ENCODE results near the gene ADSS1.
A peak's percentile ranks its signal among the peaks of the same experiment; 100 is the strongest.

Gene ADSS1

DNA sequence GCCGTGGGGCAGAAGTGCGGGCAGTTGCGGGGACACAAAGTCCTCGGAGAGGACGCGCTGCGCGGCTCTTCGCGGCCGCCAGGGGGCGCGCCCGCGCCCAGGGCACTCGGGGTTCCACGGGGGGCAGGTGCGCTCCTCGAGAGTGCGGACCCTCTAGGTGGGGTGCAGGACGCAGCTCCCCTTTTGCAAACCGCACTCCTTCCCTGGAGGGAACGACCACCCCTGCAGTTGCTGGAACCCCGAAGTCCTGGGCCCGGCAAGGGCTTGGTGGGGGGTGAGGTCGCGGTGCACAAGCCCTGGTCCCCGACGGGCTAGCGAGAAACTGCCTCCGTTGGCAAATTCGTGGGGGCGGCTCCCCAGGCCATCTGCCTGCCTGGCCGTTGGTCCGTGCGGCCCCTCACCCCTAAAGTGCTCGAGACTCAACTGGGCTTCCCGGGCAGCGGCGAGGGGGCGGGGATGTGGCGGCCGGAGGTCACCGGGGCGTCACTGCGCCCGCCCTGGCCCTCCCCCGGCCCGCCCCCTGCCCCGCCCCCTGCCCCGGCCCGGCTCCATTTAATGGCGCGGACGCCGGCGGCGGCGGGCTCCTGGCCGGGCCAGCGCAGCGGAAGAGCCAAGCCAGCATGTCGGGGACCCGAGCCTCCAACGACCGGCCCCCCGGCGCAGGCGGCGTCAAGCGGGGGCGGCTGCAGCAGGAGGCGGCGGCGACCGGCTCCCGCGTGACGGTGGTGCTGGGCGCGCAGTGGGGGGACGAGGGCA is at the start of gene ADSS1:
Gene ADSS1, plus strand, starts transcription at position 579 of the 756 bp plus-strand sequence. Its CDS starts 42 bp downstream, at position 621.
- peak; percentile 60 for DNase-seq

DNA sequence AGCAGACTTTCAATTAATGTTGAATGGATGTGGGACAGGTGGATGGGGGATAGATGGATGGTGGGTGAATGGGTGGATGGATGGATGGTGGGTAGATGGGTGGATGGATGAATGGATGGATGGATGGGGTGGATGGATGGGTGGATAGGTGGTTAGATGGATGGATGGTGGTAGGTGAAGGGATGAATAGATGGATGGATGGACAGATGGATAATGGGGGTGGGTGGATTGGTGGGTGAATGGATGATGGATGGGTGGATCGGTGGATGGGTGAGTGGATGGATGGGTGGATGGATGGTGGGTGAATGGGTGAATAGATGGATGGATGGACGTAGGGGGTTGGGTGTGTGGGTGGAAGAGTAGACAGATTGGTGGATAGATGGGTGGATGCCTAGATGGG is 48.6 kb upstream of the ADSS1 start:
- DNase-seq = no peak

DNA sequence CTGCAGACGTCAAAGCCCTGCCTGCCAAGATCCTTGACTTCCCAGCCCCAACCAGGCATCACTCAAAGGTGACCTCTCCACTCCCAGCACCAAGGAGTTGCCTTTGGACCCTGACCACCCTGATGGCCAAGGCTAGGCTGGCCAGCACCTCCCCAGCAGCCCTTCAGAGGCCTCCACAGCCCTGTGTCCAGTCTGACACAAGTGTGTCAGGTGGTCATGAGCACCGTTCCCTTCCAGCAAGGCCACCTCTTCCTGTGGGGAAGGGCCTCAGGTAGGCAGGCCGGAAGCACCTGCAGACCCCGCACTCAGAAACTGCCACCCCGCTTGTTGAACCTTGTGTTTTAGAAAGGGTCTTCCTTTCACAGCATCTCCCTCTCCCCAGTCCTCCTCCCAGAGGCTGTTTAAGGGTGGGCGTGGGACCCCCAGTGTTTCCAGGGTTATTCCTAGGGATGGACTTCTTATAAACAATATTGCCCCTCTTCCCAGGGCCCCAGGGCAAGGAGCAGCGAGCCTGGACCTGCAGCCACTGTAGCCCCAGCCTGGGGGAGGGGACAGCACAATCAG is 47.8 kb upstream of the ADSS1 start:
- no peak for DNase-seq

DNA sequence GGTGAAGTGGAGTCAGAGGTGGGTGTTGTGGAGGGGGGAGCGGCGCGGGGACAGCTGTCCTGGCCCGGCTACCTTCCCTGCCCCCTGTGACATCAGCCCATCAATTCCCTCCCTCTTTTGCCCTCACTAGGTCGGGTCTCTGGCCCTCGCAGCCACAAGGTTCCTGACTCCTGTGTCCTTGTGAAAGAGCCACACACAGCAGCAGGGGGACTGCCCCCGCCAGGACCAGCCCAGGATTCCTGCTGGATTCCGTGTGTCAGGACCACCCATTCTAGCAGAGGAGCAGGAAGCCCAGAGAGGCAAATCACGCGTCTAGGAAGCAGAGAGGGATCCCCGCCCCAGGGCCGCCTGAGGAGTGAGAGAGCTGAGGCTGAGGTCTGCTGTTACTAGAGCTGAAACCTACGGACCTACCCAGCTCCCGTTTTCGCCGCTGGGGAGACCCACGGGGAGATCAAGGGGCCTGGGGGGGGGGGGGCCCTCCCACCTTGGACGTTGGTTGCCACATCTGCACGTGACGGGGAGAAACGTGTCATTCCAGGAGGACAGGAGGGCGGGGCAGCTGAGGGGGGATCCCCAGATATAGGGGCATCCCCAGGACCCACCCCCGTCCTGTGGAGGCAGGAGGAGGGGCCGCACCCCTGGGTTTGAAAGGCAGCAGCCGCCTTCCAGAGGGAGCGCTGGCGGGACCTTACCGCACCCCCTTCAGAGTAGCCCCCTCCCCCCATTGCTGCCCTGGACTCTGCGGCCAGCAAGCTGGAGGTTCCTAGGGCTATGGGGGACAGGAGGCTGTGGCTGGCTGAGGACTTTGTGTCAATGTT is 47.1 kb upstream of the ADSS1 start:
- DNase-seq = no peak

DNA sequence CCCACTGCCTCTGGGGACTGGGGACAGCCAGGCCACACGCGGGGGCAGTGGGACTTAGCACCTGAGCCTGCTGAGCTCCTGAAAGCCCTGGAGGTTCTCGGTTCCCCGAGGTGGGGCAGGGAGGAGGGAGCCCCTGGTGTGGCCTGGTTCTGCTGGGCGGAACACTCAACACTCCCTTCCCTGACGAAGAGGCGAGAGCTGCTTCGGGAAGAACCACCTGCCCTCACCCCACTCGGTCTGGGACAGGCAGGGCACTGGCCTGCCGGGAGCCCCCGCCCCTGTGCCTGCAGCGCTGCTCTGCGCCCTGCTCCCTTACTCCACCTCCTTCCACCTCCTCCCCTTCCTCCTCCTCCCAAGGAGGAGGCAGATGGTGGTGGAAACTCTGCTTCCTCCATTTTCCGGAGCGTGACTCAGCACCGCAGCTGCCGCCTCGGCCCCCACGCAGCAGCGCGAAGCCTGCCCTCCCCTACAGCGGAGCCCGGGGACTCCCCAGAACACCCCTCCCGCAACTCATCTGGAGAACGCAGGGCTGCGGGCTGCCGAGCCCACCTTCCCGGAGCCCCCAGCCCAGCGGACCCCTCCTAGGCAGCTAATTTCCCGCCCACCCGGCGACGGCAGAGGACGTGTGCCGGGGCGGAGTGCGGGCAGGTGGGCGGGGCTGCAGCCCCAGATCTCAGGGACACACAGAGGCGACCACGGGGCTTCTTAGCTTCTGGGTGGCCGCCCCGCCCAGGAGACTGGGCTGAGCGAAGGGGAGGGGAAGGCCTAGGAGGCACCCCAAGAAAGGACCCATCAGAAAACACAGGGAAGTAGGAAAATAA is 46.3 kb upstream of the ADSS1 start:
- DNase-seq = peak; percentile 87

DNA sequence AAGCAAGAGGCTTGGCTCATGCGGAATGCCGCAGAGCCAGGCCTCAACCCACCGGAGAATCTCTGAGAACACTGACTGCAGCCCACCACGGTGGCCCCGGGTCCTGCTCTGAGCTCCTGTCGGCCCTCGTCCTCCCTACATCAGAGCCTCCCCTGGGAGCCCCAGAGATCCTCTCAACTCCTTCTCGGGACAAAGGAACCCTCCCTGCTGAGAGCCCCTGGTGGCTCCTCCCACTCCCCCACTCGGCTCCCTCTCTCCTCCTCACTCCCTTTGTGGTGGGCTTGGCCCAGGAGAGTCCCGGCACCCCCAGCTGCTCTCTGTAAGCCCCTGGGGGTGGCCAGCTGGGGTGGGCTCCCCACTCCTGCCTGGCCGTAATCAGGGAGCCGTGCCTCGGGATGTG is 45.7 kb upstream of the ADSS1 start:
- peak; percentile 47 for DNase-seq

DNA sequence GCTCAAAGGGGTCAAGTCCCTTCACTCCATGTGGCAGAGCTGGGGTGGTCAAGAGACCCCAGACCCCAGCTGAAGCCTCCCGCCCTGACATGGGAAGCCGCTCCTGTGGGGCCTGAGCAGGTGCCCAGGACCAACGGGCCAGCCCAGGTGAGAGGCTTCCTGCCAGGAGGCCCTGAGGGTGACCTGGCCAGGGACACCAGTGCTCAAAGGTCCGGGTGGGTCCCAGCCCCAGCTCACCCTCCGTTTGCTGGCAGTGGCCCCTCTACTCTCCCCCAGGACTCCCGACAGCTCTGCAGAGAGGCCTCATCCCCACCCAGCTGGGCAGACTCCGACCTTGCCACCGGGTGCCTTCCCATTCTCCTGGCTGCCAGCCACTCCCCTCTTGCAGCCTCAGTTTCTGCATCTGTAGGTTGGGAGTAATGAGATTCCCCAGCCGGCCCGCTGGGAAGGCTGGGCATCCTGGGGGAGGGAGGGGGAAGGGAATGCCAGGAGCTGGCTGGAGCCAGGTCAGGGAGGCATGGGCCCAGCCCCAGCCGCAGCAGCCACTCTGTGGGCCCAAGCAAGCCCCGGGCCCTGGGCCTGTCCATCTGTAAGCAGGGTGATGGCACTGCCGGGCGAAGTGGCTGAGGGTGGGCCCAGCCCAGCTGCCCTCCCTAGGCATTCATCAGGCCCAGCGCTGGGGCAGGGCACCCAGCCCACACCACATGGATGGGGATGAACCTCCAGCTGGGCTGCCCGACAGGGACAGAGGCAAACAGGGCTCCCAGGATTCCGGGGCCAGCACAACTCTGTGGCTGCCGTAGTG is 44.9 kb upstream of the ADSS1 start:
- no peak for DNase-seq

DNA sequence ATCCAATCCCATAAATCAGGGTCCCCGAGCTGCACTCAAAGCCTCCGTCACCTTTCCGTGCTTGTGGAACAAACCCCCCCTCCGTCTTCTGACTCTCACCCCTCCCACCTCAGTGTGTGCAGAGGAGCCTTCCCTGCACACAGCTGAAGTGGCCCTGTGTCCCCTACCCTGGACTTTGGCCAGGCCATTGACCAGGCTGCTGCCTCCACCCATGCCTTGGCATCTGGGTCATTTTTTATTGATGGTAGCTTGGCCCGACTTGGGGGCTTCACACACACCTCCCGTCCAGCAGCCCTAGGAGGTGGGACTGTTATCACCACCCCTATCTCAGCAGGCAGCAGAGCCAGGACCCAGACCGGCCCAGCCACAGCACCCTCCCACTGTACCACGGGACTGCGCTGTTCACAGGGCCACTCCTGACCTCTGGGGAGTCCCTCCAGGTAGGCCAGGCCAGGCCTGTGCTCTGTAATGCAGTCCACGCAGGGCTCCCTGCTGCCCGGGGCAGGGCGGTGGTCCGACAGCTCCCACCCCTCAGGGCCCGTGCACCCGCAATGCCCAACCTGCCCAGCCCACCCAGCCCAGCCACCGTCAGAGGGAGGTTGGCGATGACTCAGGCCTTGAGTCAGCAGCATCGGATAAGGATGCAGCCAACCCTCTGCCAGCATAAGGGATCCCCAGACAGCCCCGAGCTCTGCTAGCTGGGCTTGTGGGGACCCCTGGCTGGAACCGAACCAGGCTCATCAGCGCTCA is 43.8 kb upstream of the ADSS1 start:
- DNase-seq = peak; percentile 86

DNA sequence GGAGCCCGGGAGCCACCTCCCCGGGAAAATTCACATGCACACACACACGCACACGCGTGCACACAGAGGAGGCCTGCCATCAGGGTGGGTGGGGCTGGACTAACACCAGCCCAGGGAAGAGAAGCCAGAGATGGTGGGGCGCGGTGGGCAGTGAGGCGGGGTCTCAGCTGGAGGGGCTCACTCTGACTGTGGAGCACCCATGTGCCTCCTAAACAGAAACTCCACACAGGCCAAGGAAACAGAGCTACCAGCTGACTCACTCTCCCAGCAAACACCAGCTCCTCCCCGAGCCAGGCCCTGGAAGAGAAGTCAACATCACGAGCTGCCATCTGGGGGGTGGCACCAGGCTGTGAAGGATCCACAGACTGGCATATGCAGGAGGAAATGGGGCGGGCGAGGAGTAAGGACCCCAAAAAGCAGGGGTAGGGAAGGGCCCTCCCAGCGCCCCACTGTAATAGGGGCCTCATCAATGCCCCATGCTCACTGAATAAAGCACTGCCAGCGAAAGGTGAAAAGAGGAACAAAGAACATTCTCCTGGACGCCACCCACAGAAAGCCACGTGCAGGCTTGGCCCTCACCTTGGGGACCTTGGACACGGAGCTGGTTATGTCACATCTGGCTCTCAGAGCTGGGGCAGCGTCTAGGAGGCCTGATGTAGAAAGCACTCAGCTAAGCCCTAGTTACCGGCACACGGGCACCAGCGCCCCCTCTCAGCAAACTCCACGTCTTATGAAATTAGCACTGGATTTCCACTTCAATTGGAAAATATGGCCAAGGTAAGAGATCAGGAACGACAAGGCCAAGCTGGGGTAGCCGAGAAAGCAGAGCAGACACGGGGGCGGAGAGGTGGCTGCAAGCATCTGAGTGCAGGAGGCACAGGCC is 43.0 kb upstream of the ADSS1 start:
- peak; percentile 83 for DNase-seq

DNA sequence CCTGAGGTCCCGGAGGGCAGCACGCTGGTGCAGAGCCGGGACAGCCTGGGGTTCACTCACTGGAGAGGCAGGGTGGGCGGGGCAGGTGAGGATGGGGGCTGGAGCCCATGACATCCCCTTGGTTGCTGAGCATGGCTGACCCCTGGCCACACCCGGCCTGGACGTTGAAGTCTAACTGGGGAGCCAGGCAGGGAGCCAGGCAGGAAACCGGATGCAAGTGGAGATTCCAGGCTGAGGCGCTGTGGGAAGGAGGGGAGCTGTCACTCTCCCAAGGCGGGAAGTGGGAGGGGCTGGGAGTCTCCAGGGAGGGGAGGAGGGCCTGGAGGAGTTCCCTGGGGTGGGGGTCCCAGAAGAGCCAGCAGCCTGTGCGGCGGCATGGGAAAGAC is 42.3 kb upstream of the ADSS1 start:
- peak; percentile 91 for DNase-seq

DNA sequence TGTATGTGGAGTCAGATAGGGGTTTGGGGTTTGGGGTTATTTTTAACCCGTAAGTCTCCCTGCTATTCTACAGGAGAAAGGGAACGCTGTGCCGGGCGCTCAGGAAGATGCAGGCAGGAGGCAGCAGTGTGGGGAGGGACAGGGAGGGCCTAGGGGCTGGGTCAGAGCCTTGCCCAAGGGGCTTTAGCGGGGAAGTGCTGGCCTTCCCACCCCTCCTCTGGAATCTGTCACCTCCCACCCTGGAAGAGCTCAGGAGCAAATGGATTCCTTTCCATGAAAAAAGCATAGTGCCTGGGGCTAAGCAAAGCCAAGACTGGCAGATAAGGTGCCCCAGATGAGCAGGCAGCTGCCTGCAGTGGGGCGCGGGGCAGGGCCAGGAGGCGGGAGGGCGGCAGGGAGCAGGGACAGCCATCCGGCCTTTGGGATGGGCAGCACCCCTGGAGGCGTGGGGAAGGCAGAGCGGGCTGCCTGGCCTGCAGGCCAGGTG is 41.9 kb upstream of the ADSS1 start:
- DNase-seq = peak; percentile 74

DNA sequence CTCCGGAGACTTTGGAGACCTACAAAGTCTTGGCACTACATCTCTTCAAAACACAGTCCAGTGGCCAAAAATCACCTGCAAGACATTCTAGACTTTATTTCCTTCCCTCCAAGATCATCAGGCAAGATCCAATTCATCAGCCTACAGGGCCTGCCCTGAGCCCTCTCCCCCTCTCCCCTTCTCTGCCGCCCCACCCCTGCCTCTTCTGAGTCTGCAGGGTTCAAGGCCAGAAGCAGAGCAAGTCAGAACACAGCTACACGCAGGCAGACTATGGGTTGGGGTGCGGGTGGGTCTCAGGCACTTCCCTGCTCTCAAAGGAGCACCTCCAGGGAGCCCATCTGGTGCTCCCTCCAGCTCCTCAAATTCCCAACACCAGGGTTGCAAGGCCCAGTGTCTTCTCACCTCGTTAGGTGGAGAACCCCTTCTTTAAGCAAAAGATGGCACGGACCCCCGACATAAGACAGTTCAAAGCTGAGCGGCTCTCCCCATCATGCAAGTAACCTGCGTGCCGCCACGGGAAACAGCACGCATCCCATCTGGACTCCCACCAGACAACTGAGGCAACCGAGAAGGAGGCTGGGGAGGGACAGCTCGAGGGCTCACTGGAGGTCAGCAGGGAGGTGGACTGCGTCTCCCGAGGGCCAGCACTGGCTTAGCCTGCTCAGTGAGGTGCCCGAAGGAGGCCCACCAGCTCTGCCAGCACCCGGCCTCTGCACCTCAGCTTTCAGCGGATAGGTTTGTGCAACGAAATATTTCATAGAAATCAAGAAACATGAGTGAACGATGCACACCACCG is 40.2 kb upstream of the ADSS1 start:
- DNase-seq = no peak

DNA sequence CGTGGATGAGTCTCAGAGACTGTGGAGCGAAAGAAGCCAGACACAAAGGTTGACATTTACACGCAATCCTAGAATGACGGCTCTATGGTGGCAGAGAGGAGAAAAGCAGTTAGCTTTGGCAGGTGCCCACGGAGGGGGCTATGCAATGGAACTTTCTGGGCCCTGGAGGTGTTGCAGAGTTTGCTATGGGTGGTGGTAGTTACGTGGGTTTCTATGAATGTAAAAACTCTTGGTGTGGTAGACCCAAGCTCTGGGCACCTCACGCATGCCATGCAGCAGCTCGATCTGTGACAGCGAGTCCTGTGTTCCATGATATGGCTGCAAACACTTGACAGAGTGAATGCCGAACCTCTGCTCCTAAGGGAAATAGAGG is 39.6 kb upstream of the ADSS1 start:
- DNase-seq = no peak

DNA sequence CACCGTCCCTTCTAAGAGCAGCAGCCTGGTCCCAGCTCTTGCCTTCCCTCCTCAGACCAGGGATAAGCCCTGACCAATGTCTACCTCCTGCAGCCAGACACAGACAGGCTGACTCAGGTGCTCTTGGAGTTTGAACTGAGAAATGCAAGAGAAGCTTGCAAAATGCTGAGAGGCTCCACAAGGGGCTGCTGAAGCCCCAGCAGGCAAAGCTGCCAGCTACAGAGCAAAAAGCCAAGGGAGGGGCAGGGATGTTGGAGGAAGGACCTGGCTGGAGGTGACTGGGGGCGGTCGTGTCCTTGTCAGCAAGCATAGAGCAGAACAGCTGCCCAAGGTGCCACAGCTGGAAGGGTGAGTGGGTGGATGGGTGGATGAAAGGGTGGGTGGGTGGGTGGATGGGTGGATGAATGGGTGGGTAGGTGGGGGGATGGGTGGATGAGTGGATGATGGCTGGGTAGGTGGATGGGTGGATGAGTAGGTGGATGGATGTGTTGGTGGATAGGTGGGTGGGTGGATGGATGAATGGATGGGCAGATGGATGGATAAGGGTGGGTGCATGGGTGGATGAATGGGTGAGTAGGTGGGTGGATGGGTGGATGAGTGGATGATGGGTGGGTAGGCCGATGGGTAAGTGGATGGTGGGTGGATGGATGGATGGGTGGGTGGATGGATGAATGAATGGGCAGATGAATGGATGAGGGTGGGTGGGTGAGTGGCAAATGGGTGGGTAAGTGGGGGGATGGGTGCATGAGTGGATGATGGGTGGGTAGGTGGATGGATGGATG is 38.6 kb upstream of the ADSS1 start:
- no peak for DNase-seq

DNA sequence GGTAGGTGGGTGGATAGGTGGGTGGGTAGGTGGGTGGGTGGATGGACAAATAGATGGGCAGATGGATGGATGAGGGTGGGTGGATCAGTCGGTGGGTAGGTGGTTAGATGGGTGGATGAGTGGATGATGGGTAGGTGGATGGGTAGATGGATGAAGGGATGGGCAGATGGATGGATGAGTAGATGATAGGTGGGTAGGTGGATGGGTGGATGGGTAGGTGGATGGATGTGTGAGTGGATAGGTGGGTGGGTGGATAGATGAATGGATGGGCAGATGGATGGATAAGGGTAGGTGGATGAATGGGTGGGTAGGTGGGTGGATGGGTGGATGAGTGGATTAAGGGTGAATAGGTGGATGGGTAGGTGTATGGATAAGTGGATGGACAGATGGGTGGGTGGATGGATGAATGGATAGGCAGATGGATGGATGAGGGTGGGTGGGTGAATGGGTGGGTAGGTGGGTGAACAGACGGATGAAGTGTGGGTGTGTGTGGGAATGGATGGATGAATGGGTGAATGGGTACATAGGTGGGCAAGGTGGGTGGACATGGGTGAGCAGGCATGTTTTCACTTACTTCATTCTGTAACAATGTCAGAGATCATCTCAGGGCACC is 37.9 kb upstream of the ADSS1 start:
- no peak for DNase-seq

DNA sequence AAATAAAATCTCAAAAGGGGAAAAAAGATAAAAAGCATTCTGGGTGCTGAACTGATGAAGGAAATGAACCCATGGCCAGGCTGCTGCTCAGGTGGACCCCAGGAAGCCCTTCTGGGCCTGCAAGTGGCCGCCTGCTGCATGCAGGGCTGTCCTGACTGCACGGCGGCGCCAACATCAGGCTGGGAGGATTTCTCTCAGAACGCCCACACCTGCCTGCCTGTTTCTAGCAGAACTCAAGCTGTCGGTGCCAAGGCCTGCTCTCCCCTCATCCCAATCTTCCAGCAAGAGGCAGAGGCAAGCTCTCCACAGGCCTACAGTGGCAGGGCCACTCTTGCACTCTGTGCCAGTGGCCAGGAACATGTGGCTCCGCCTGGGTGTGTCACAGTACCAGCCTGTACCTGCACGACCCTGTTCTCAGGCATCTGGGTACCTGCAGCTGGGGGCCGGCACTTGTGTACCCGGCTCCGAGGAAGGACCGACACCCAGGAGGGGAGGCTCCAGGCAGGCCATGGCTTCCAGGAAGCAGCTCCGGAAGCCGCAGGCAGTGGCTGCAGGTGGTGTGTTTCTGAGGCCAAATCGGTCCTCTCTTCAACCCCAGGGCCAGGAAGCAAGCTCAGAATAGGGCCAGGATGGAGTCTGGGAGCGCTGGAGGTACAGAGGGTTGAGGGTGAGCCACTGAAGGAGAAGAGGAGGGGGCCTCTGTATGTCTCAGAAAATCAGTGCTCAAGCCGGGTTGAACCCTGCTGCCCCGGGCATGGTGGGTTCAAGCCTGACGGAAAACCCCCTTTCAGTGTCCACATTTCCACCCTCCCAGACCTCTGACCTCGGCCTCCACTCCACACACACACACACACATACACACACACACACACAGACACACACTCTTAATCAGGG is 37.2 kb upstream of the ADSS1 start:
- no peak for DNase-seq

Data from EL (cell line).